Iris pigment epithelial cell (primary cell): ENCODE results near the gene IL6R.

Experiments
- DNase-seq: peaks from one replicate; pipeline ENCODE4 v3.0.0-alpha.2; 2011; ENCODE audit warnings: low read depth

Gene IL6R

GRCh38 chr1:154517661-154518060 lies 112.5 kb downstream of the IL6R start:
- DNase-seq, result no peak
